DMS53 (cell line): Measurements from ENCODE around the gene TEX30.

Source experiments
- DNase-seq: peaks from one replicate; lab custom pipeline; 2025; lab: John Stamatoyannopoulos, UW

The TEX30 gene

GRCh38 chr13:102779436-102780159 lies 6.0 kb upstream of the TEX30 start:
- no peak for DNase-seq

- no peak for DNase-seq
Observed at GRCh38 chr13:102777736-102778135, 4.2 kb upstream of the TEX30 start.

GRCh38 chr13:102776271-102776670 lies 2.7 kb upstream of the TEX30 start:
- no peak for DNase-seq

- DNase-seq, result peak; percentile 0
Observed at GRCh38 chr13:102774591-102775520, 1.3 kb upstream of the TEX30 start.

GRCh38 chr13:102774214-102774568 lies 605 bp upstream of the TEX30 start:
- peak; percentile 56 for DNase-seq

GRCh38 chr13:102772042-102772425 lies 1.6 kb downstream of the TEX30 start:
- no peak for DNase-seq

- DNase-seq, result no peak
Observed at GRCh38 chr13:102771298-102772041, 2.1 kb downstream of the TEX30 start.

- no peak for DNase-seq
Observed at GRCh38 chr13:102770435-102770834, 3.2 kb downstream of the TEX30 start.

GRCh38 chr13:102769679-102770078 lies 3.9 kb downstream of the TEX30 start:
- no peak for DNase-seq

GRCh38 chr13:102768909-102769308 lies 4.7 kb downstream of the TEX30 start:
- DNase-seq, result no peak

GRCh38 chr13:102763741-102764140 lies 9.8 kb downstream of the TEX30 start:
- DNase-seq, result no peak

GRCh38 chr13:102761071-102761470 lies 12.5 kb downstream of the TEX30 start:
- DNase-seq, result no peak

GRCh38 chr13:102758842-102759241 lies 14.7 kb downstream of the TEX30 start:
- no peak for DNase-seq

- no peak for DNase-seq
Observed at GRCh38 chr13:102757006-102757405, 16.6 kb downstream of the TEX30 start.

GRCh38 chr13:102751886-102752285 lies 21.7 kb downstream of the TEX30 start:
- no peak for DNase-seq

- no peak for DNase-seq
Observed at GRCh38 chr13:102742506-102742905, 31.1 kb downstream of the TEX30 start.

GRCh38 chr13:102742101-102742500 lies 31.5 kb downstream of the TEX30 start:
- DNase-seq, result no peak

- peak; percentile 75 for DNase-seq
Observed at GRCh38 chr13:102729560-102730270, 43.9 kb downstream of the TEX30 start.

- DNase-seq, result peak; percentile 1
Observed at GRCh38 chr13:102726430-102726829, 47.2 kb downstream of the TEX30 start.

- DNase-seq, result peak; percentile 33
Observed at GRCh38 chr13:102724923-102725322, 48.7 kb downstream of the TEX30 start.

GRCh38 chr13:102721800-102722231 lies 51.8 kb downstream of the TEX30 start:
- no peak for DNase-seq

- no peak for DNase-seq
Observed at GRCh38 chr13:102718746-102719145, 54.8 kb downstream of the TEX30 start.
